SK-N-SH treated with all-trans-retinoic acid at 6 μM for 48 hours (cell line): ENCODE data around the gene EZR.

ENCODE experiments used
- ATAC-seq: fragments of 200-7000 bp; cut with Tn5 transposase; 3 replicates; pipeline ENCODE4 v1.9.1; 2020; ENCODE audit warnings: mild to moderate bottlenecking, moderate library complexity
- ARNTL ChIP-seq: fragments of 450-650 bp; formaldehyde crosslinking; IDR thresholded peaks from 2 replicates; pipeline ENCODE4 v1.5.0; 2020; ENCODE audit warnings: low read depth, mild to moderate bottlenecking, moderate library complexity, borderline replicate concordance
- BACH2 ChIP-seq: fragments of 250-450 bp; sonication (Bioruptor Pico); IDR thresholded peaks from 2 replicates; pipeline ENCODE4 v1.9.0; 2021; ENCODE audit warnings: mild to moderate bottlenecking, borderline replicate concordance
- ESRRG ChIP-seq: fragments of 250-450 bp; sonication (Bioruptor Pico); IDR thresholded peaks from 2 replicates; pipeline ENCODE4 v1.6.1; 2021; ENCODE audit warnings: mild to moderate bottlenecking
- ISL1 ChIP-seq: fragments of 250-450 bp; sonication (Bioruptor Pico); IDR thresholded peaks from 2 replicates; pipeline ENCODE4 v2.1.2; 2022; ENCODE audit warnings: mild to moderate bottlenecking, moderate library complexity
- OSR1 ChIP-seq: fragments of 250-450 bp; sonication (Bioruptor Pico); IDR thresholded peaks from 2 replicates; pipeline ENCODE4 v1.8.0; 2022; ENCODE audit warnings: moderate library complexity, mild to moderate bottlenecking, inconsistent platforms
- PPARA ChIP-seq: fragments of 250-450 bp; sonication (Bioruptor Pico); IDR thresholded peaks from 2 replicates; pipeline ENCODE4 v1.5.0; 2020; ENCODE audit warnings: mild to moderate bottlenecking, borderline replicate concordance
- RARB ChIP-seq: fragments of 250-450 bp; sonication (Bioruptor Pico); IDR thresholded peaks from 2 replicates; pipeline ENCODE4 v1.8.0; 2021; ENCODE audit warnings: mild to moderate bottlenecking, moderate library complexity
- SNAI2 ChIP-seq: fragments of 250-450 bp; sonication (Bioruptor Pico); IDR thresholded peaks from 2 replicates; pipeline ENCODE4 v1.5.0; 2020; ENCODE audit warnings: mild to moderate bottlenecking, moderate library complexity
- TCF4 ChIP-seq: fragments of 250-450 bp; sonication (Bioruptor Pico); IDR thresholded peaks from 2 replicates; pipeline ENCODE4 v1.8.0; 2021; ENCODE audit warnings: mild to moderate bottlenecking, moderate library complexity, borderline replicate concordance
- TOX ChIP-seq: fragments of 250-450 bp; sonication (Bioruptor Pico); IDR thresholded peaks from 2 replicates; pipeline ENCODE4 v1.8.0; 2021; ENCODE audit warnings: mild to moderate bottlenecking, moderate library complexity, borderline replicate concordance
- ZC3H10 ChIP-seq: fragments of 250-450 bp; sonication (Bioruptor Pico); IDR thresholded peaks from 2 replicates; pipeline ENCODE4 v1.5.1; 2021; ENCODE audit warnings: mild to moderate bottlenecking, moderate library complexity
- ZFP3 ChIP-seq: fragments of 250-450 bp; sonication (Bioruptor Pico); IDR thresholded peaks from 2 replicates; pipeline ENCODE4 v1.5.0; 2020; ENCODE audit warnings: mild to moderate bottlenecking, moderate library complexity
- ZFP30 ChIP-seq: fragments of 450-650 bp; formaldehyde crosslinking; IDR thresholded peaks from 2 replicates; pipeline ENCODE4 v1.5.0; 2022; ENCODE audit warnings: mild to moderate bottlenecking, moderate library complexity
- ZNF565 ChIP-seq: fragments of 450-650 bp; formaldehyde crosslinking; conservative IDR thresholded peaks from 2 replicates; pipeline ENCODE4 v1.5.0; 2020; ENCODE audit warnings: low read depth, mild to moderate bottlenecking, moderate library complexity
- ZNF70 ChIP-seq: fragments of 450-650 bp; formaldehyde crosslinking; IDR thresholded peaks from 2 replicates; pipeline ENCODE4 v1.5.0; 2020; ENCODE audit warnings: mild to moderate bottlenecking, moderate library complexity
- ZNF8 ChIP-seq: fragments of 450-650 bp; formaldehyde crosslinking; IDR thresholded peaks from 2 replicates; pipeline ENCODE4 v1.5.0; 2020; ENCODE audit warnings: mild to moderate bottlenecking, moderate library complexity
- TF ChIP-seq, protein P1 (sequence below): fragments of 250-450 bp; sonication (Bioruptor Pico); IDR thresholded peaks from 2 replicates; pipeline ENCODE4 v1.8.0; 2020; ENCODE audit warnings: mild to moderate bottlenecking, moderate library complexity, borderline replicate concordance
- TF ChIP-seq, protein P2 (sequence below): fragments of 250-450 bp; sonication (Bioruptor Pico); IDR thresholded peaks from 2 replicates; pipeline ENCODE4 v1.8.0; 2021; ENCODE audit warnings: low read depth, mild to moderate bottlenecking, moderate library complexity, borderline replicate concordance
- TF ChIP-seq, protein P3 (sequence below): fragments of 250-450 bp; sonication (Bioruptor Pico); IDR thresholded peaks from 2 replicates; pipeline ENCODE4 v1.5.1; 2020; ENCODE audit warnings: low read depth, mild to moderate bottlenecking, moderate library complexity
- TF ChIP-seq, protein P4 (sequence below): fragments of 250-450 bp; sonication (Bioruptor Pico); IDR thresholded peaks from 2 replicates; pipeline ENCODE4 v1.5.0; 2020; ENCODE audit warnings: mild to moderate bottlenecking, moderate library complexity

The EZR gene

DNA sequence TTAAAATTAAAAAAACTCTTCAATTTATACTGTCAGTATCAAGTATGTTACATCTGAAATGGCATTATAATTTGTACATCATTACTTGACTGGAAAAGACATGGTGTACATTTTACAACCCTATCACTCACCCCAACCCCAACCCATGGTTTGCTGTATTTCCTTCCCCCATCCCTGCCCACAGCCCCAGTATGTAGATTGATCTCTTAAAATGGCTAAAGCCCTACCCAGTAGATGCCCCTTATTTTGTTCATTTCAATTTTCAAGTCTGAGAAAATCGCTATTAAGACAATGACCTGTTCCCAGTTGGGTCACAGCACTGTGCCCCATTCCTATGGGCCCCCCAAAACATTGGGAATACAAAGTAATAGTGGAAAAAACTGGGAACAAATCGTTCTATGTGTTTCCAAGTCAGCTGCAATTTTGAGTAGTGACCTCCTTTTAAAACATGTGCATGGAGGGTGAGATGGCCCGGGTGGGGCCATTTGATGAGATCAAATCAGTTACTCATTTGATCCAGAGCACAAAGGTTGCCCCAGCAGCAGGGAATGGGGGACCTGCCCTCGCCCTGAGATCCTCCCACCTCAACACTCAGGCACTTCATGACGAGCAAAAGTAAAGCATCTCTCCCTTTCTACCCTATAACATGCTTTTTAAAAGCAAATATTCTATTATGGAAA lies 13.3 kb downstream of the EZR start:
- no peak for ATAC-seq
- TF ChIP-seq PPARA (CRISPR knock-in tag): no peak
- TF ChIP-seq ARNTL (CRISPR knock-in tag): no peak
- TF ChIP-seq ISL1 (CRISPR knock-in tag): no peak
- TF ChIP-seq ZNF70 (CRISPR knock-in tag): no peak
- TF ChIP-seq, protein P1, sequence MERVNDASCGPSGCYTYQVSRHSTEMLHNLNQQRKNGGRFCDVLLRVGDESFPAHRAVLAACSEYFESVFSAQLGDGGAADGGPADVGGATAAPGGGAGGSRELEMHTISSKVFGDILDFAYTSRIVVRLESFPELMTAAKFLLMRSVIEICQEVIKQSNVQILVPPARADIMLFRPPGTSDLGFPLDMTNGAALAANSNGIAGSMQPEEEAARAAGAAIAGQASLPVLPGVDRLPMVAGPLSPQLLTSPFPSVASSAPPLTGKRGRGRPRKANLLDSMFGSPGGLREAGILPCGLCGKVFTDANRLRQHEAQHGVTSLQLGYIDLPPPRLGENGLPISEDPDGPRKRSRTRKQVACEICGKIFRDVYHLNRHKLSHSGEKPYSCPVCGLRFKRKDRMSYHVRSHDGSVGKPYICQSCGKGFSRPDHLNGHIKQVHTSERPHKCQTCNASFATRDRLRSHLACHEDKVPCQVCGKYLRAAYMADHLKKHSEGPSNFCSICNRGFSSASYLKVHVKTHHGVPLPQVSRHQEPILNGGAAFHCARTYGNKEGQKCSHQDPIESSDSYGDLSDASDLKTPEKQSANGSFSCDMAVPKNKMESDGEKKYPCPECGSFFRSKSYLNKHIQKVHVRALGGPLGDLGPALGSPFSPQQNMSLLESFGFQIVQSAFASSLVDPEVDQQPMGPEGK: no peak
- TF ChIP-seq TCF4 (CRISPR knock-in tag): no peak
- no peak for TF ChIP-seq ZNF8
- no peak for TF ChIP-seq ZFP3 (CRISPR knock-in tag)
- TF ChIP-seq RARB (CRISPR knock-in tag): no peak
- TF ChIP-seq, protein P2, sequence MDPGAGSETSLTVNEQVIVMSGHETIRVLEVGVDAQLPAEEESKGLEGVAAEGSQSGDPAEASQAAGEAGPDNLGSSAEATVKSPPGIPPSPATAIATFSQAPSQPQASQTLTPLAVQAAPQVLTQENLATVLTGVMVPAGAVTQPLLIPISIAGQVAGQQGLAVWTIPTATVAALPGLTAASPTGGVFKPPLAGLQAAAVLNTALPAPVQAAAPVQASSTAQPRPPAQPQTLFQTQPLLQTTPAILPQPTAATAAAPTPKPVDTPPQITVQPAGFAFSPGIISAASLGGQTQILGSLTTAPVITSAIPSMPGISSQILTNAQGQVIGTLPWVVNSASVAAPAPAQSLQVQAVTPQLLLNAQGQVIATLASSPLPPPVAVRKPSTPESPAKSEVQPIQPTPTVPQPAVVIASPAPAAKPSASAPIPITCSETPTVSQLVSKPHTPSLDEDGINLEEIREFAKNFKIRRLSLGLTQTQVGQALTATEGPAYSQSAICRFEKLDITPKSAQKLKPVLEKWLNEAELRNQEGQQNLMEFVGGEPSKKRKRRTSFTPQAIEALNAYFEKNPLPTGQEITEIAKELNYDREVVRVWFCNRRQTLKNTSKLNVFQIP (CRISPR knock-in tag): no peak
- TF ChIP-seq TOX (CRISPR knock-in tag): no peak
- no peak for TF ChIP-seq ZNF565
- no peak for TF ChIP-seq ZFP30 (CRISPR knock-in tag)
- TF ChIP-seq SNAI2: no peak
- TF ChIP-seq, all 23 proteins: peak for 0

DNA sequence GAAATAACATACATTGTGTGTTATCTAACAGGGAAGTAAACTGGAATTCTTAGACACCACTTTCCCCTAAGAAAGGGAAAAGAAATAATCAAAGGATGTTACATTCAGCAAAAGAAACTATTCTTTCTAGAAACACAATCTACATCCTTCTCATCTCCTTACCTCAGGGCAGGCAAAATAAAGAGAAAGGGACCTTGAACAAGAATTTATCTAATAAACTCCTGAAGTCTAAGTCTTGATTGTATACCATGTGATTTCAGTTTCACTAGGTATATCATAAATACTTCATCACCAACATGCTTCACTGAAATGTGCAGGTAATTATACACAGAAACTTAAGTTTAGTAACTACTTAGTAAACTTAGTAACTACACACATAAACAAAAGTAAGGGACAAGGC lies 15.0 kb downstream of the EZR start:
- no peak for ATAC-seq
- TF ChIP-seq TCF4 (CRISPR knock-in tag): no peak
- TF ChIP-seq, all 23 proteins: peak for 0

DNA sequence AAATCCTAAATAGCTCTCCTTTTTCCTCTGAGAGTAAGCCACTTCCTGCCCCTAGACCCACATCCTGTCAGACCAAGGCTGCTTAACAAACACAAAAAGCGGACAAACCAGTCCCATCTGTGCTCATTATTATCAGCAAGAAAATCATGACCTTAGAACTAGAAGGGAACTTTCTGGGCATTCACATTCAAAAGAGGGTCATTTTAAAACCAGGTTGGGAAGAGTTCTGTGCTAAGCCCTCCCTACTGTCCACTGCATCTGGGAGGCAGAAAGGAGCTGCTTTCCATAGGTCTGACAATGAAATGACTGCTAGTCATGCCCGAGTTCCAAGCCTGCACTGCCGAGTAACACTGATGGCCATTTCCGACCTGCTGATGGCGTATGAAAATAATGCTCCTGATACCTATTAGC lies 15.4 kb downstream of the EZR start:
- TF ChIP-seq ESRRG (CRISPR knock-in tag): no peak
- no peak for TF ChIP-seq SNAI2
- no peak for ATAC-seq

DNA sequence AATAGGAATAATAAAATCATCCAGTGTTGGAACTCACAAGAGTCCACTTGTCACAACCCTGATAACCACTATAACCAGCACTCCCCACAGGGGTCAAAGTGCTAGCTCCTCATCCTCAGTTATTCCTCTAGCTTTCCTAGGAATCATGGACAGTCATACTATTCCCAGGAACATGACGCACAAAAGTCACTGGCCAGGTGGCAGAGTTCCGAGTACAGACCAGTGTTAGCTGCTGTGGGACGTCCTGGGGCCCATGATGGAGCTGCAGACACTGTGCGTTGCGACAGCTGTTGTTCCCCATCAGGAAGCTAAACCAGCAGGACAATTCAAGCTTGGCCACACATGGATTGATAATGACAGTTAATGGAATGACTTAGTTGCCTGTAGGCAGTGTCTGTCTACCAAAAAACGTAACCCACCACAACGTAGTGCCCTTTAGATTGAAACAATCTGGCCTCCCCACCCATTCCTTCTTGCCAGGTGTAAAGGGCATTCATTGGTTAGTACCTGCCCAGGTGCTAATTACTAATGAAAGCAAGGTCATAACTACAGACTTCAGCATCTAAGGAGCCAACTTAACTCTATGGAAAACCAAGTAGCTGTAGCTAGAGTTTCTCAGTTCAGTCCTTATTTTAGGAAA lies 17.4 kb downstream of the EZR start:
- TF ChIP-seq, protein P2 (CRISPR knock-in tag): no peak
- TF ChIP-seq PPARA (CRISPR knock-in tag): no peak
- TF ChIP-seq ZC3H10 (CRISPR knock-in tag): no peak
- no peak for TF ChIP-seq ZNF8
- no peak for TF ChIP-seq TCF4 (CRISPR knock-in tag)
- no peak for TF ChIP-seq RARB (CRISPR knock-in tag)
- TF ChIP-seq ZFP3 (CRISPR knock-in tag): no peak
- TF ChIP-seq, protein P3, sequence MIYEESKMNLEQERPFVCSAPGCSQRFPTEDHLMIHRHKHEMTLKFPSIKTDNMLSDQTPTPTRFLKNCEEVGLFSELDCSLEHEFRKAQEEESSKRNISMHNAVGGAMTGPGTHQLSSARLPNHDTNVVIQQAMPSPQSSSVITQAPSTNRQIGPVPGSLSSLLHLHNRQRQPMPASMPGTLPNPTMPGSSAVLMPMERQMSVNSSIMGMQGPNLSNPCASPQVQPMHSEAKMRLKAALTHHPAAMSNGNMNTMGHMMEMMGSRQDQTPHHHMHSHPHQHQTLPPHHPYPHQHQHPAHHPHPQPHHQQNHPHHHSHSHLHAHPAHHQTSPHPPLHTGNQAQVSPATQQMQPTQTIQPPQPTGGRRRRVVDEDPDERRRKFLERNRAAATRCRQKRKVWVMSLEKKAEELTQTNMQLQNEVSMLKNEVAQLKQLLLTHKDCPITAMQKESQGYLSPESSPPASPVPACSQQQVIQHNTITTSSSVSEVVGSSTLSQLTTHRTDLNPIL (CRISPR knock-in tag): no peak
- TF ChIP-seq ZFP30 (CRISPR knock-in tag): no peak
- no peak for TF ChIP-seq OSR1 (CRISPR knock-in tag)
- no peak for TF ChIP-seq ESRRG (CRISPR knock-in tag)
- no peak for TF ChIP-seq ZNF565
- no peak for TF ChIP-seq TOX (CRISPR knock-in tag)
- TF ChIP-seq SNAI2: no peak
- no peak for TF ChIP-seq BACH2 (CRISPR knock-in tag)
- TF ChIP-seq ZNF70 (CRISPR knock-in tag): no peak
- TF ChIP-seq, protein P1: no peak
- TF ChIP-seq, protein P4, sequence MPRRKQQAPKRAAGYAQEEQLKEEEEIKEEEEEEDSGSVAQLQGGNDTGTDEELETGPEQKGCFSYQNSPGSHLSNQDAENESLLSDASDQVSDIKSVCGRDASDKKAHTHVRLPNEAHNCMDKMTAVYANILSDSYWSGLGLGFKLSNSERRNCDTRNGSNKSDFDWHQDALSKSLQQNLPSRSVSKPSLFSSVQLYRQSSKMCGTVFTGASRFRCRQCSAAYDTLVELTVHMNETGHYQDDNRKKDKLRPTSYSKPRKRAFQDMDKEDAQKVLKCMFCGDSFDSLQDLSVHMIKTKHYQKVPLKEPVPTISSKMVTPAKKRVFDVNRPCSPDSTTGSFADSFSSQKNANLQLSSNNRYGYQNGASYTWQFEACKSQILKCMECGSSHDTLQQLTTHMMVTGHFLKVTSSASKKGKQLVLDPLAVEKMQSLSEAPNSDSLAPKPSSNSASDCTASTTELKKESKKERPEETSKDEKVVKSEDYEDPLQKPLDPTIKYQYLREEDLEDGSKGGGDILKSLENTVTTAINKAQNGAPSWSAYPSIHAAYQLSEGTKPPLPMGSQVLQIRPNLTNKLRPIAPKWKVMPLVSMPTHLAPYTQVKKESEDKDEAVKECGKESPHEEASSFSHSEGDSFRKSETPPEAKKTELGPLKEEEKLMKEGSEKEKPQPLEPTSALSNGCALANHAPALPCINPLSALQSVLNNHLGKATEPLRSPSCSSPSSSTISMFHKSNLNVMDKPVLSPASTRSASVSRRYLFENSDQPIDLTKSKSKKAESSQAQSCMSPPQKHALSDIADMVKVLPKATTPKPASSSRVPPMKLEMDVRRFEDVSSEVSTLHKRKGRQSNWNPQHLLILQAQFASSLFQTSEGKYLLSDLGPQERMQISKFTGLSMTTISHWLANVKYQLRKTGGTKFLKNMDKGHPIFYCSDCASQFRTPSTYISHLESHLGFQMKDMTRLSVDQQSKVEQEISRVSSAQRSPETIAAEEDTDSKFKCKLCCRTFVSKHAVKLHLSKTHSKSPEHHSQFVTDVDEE (CRISPR knock-in tag): no peak
- no peak for ATAC-seq
